A549 (cell line): ENCODE measurements around the gene TMUB2. TPM values are rescaled to one million over a fixed set of nuclear protein-coding genes. Genes with fewer than 3 reads are reported as not detected.

Experiments used
- ATAC-seq, 2 experiments: fragments of 200-7000 bp in 1 of 2; fragments of >200 bp in 1 of 2; cut with Nextera tagmentation in 1 of 2; cut with Tn5 transposase in 1 of 2; 3 replicates each; pipeline versions ENCODE4 v1.8.0 to v1.9.1; 2018 to 2020; ENCODE audit warnings: mild to moderate bottlenecking in 1 of 2, moderate library complexity in 1 of 2
- CTCF ChIA-PET: fragments of 300-600 bp; sonication (Branson Sonifier 250); formaldehyde crosslinking; extraction: SDS; loops from one replicate; lab custom pipeline; 2021; ENCODE audit warnings: antibody characterized with exemption, inconsistent platforms; lab: Yijun Ruan, JAX
- POLR2A ChIA-PET: fragments of 350-600 bp; formaldehyde crosslinking; extraction: SDS; loops from one replicate; lab custom pipeline; 2021; ENCODE audit warnings: antibody characterized with exemption, inconsistent platforms; lab: Yijun Ruan, JAX
- DNase-seq, 2 experiments: peaks; one replicate each; pipeline versions ENCODE4 v3.0.0 to v3.0.0-alpha.2; 2011 to 2016; ENCODE audit warnings: low read depth in 1 of 2, low spot score in 1 of 2
- FAIRE-seq: peaks from 2 replicates; lab custom pipeline; 2011; peaks lifted over from hg19 to GRCh38; lab: Jason Lieb, UNC
- H3K27ac ChIP-seq, 2 experiments: fragments of >200 bp; sonication (Bioruptor Twin); formaldehyde crosslinking; 3 replicates each; pipeline ENCODE4 v1.5.1; 2016 to 2017
- H3K4me1 ChIP-seq: fragments of >200 bp; sonication (Bioruptor Twin); formaldehyde crosslinking; 3 replicates; pipeline ENCODE4 v1.6.1; 2016
- H3K4me2 ChIP-seq: fragments of >200 bp; sonication (Bioruptor Twin); formaldehyde crosslinking; 3 replicates; pipeline ENCODE4 v1.6.1; 2016
- H3K4me3 ChIP-seq: fragments of >200 bp; sonication (Bioruptor Twin); formaldehyde crosslinking; 3 replicates; pipeline ENCODE4 v1.5.1; 2016
- H3K9me3 ChIP-seq: fragments of >200 bp; sonication (Bioruptor Twin); formaldehyde crosslinking; 3 replicates; pipeline ENCODE4 v1.6.1; 2016
- BHLHE40 ChIP-seq: IDR thresholded peaks from 2 replicates; pipeline ENCODE4 v1.6.1; 2012; ENCODE audit warnings: low read depth, low read length, inconsistent platforms
- CBX2 ChIP-seq: fragments of 200-600 bp; sonication (generic); IDR thresholded peaks from 2 replicates; pipeline ENCODE4 v1.6.1; 2016; ENCODE audit warnings: low read depth, mild to moderate bottlenecking, borderline replicate concordance
- CBX8 ChIP-seq: fragments of 200-600 bp; sonication (generic); IDR thresholded peaks from 2 replicates; pipeline ENCODE4 v1.6.1; 2016
- CEBPB ChIP-seq, 2 experiments: fragments of >200 bp in 1 of 2; sonication (Bioruptor Twin) in 1 of 2; formaldehyde crosslinking in 1 of 2; IDR thresholded peaks; 2 replicates each; pipeline ENCODE4 v1.6.1; 2012 to 2016
- CHD2 ChIP-seq: fragments of 150-350 bp; IDR thresholded peaks from 2 replicates; pipeline ENCODE4 v1.6.1; 2014; ENCODE audit warnings: low read length; ENCODE audit not compliant: partially characterized antibody
- CHD4 ChIP-seq: fragments of 200-600 bp; sonication (generic); IDR thresholded peaks from 2 replicates; pipeline ENCODE4 v1.6.1; 2016; ENCODE audit warnings: antibody characterized with exemption, mild to moderate bottlenecking, borderline replicate concordance
- E2F6 ChIP-seq: IDR thresholded peaks from 2 replicates; pipeline ENCODE4 v1.6.1; 2012; ENCODE audit warnings: low read depth, borderline replicate concordance
- EHF ChIP-seq: fragments of 250-450 bp; sonication (Bioruptor Pico); IDR thresholded peaks from 2 replicates; pipeline ENCODE4 v1.5.0; 2020; ENCODE audit warnings: mild to moderate bottlenecking
- EHMT2 ChIP-seq: fragments of 200-600 bp; sonication (generic); IDR thresholded peaks from 2 replicates; pipeline ENCODE4 v1.6.1; 2016; ENCODE audit warnings: antibody characterized with exemption, low read depth, mild to moderate bottlenecking, moderate library complexity
- EP300 ChIP-seq, 2 experiments: fragments of >200 bp; sonication (Bioruptor Twin); formaldehyde crosslinking; IDR thresholded peaks; 2 replicates in 1 of 2; 3 replicates in 1 of 2; pipeline ENCODE4 v1.6.1; 2016 to 2017
- FOSB ChIP-seq: fragments of 250-450 bp; sonication (Bioruptor Pico); IDR thresholded peaks from 2 replicates; pipeline ENCODE4 v1.5.0; 2020; ENCODE audit warnings: mild to moderate bottlenecking, moderate library complexity
- HOXA7 ChIP-seq: fragments of 250-450 bp; sonication (Bioruptor Pico); IDR thresholded peaks from 2 replicates; pipeline ENCODE4 v1.5.0; 2020; ENCODE audit warnings: mild to moderate bottlenecking, moderate library complexity
- HOXB13 ChIP-seq: fragments of 250-450 bp; sonication (Bioruptor Pico); IDR thresholded peaks from 2 replicates; pipeline ENCODE4 v1.5.0; 2020; ENCODE audit warnings: low read depth, mild to moderate bottlenecking, moderate library complexity
- HOXB5 ChIP-seq: fragments of 250-450 bp; sonication (Bioruptor Pico); IDR thresholded peaks from 2 replicates; pipeline ENCODE4 v1.5.0; 2020; ENCODE audit warnings: mild to moderate bottlenecking, moderate library complexity
- JUN ChIP-seq, 2 experiments: fragments of >200 bp; sonication (Bioruptor Twin); formaldehyde crosslinking; IDR thresholded peaks; 2 replicates in 1 of 2; 3 replicates in 1 of 2; pipeline ENCODE4 v1.6.1; 2016 to 2017
- JUNB ChIP-seq: fragments of >200 bp; sonication (Bioruptor Twin); formaldehyde crosslinking; IDR thresholded peaks from 2 replicates; pipeline ENCODE4 v1.6.1; 2016
- KDM5A ChIP-seq: fragments of 200-600 bp; sonication (generic); IDR thresholded peaks from 2 replicates; pipeline ENCODE4 v1.6.1; 2016; ENCODE audit warnings: antibody characterized with exemption, mild to moderate bottlenecking
- MAZ ChIP-seq: fragments of 150-350 bp; IDR thresholded peaks from 2 replicates; pipeline ENCODE4 v1.6.1; 2014; ENCODE audit warnings: antibody characterized with exemption, low read depth, low read length, borderline replicate concordance
- POLR2A ChIP-seq: IDR thresholded peaks from 2 replicates; pipeline ENCODE4 v1.6.1; 2012; ENCODE audit warnings: mild to moderate bottlenecking, low read length
- RAD21 ChIP-seq, 2 experiments: fragments of >200 bp in 1 of 2; sonication (Bioruptor Twin) in 1 of 2; formaldehyde crosslinking in 1 of 2; IDR thresholded peaks in 1 of 2; conservative IDR thresholded peaks in 1 of 2; 2 replicates in 1 of 2; 3 replicates in 1 of 2; pipeline ENCODE4 v1.6.1; 2012 to 2018; ENCODE audit warnings: inconsistent platforms in 1 of 2
- RARB ChIP-seq: fragments of 250-450 bp; sonication (Bioruptor Pico); IDR thresholded peaks from 2 replicates; pipeline ENCODE4 v1.8.0; 2021; ENCODE audit warnings: mild to moderate bottlenecking, moderate library complexity
- SREBF2 ChIP-seq: fragments of 450-650 bp; IDR thresholded peaks from 2 replicates; pipeline ENCODE4 v1.6.1; 2014; ENCODE audit warnings: mild to moderate bottlenecking, moderate library complexity
- TP53 ChIP-seq: fragments of 250-450 bp; sonication (Bioruptor Pico); IDR thresholded peaks from 2 replicates; pipeline ENCODE4 v1.5.0; 2021; ENCODE audit warnings: mild to moderate bottlenecking, moderate library complexity
- ZFP36 ChIP-seq: fragments of 450-650 bp; IDR thresholded peaks from 2 replicates; pipeline ENCODE4 v1.6.1; 2014; ENCODE audit warnings: borderline replicate concordance; ENCODE audit not compliant: partially characterized antibody
- ZNF302 ChIP-seq: fragments of 250-450 bp; sonication (Bioruptor Pico); IDR thresholded peaks from 2 replicates; pipeline ENCODE4 v1.9.0; 2021; ENCODE audit warnings: inconsistent platforms, mild to moderate bottlenecking, moderate library complexity
- ZSCAN20 ChIP-seq: fragments of 250-450 bp; sonication (Bioruptor Pico); IDR thresholded peaks from 2 replicates; pipeline ENCODE4 v1.8.0; 2022; ENCODE audit warnings: mild to moderate bottlenecking, moderate library complexity
- WGBS: methylation state at CpG from one replicate; pipeline ENCODE4 v1.1.6; 2017; ENCODE audit errors: missing lambda C conversion rate; 5-methylcytosine and 5-hydroxymethylcytosine counted together
- polyA plus RNA-seq, 4 experiments: library from polyadenylated mRNA; depleted of rRNA in 3 of 4; stranded (reverse); fragments of >200 nt; fragmentation: RNase III in 1 of 4; extraction: RNeasy Plus Mini Kit Qiagen cat#74134 plus additional on column Dnase treatment in 1 of 4; gene quantifications; 2 replicates in 3 of 4; 3 replicates in 1 of 4; pipeline ENCODE4 v1.2.3, GENCODE V29; 2011 to 2017
- TF ChIP-seq, protein P1 (sequence below): fragments of 250-450 bp; sonication (Bioruptor Pico); IDR thresholded peaks from 2 replicates; pipeline ENCODE4 v1.5.0; 2020; ENCODE audit warnings: low read depth, mild to moderate bottlenecking, moderate library complexity
- TF ChIP-seq, protein P2 (sequence below): fragments of >200 bp; sonication (Bioruptor Twin); formaldehyde crosslinking; IDR thresholded peaks from 2 replicates; pipeline ENCODE4 v1.6.1; 2016
- TF ChIP-seq, protein P3 (sequence below): fragments of >200 bp; sonication (Bioruptor Twin); formaldehyde crosslinking; IDR thresholded peaks from 3 replicates; pipeline ENCODE4 v1.5.1; 2016
- TF ChIP-seq, protein P4 (sequence below): IDR thresholded peaks from 2 replicates; pipeline ENCODE4 v1.6.1; 2012
- TF ChIP-seq, protein P5 (sequence below): fragments of 150-350 bp; IDR thresholded peaks from 2 replicates; pipeline ENCODE4 v1.6.1; 2014; ENCODE audit warnings: low read depth, mild to moderate bottlenecking, low read length

TMUB2 gene
- polyA plus RNA-seq, 2 of the 4 experiments (the other 2 are of a cell fraction) = 36.2 to 42.0 TPM

- Histone ChIP-seq H3K4me3 (no peak overlapping the region), H3K9me3 (no peaks in the 10 kb centered on the region), H3K4me1 (peaks cover 33% of the 10 kb centered on the region), H3K27ac (peak overlapping the region in 1 of 2 experiments; percentile 18; a peak in 1 of 6 replicates), H3K4me2 (peak overlapping the region; percentile 21; the same call in 2 of the 3 replicates)
- CTCF ChIA-PET = interaction anchor here (0.6 to 5.2 kb wide), 18 partner anchors 8 to 147 kb away, joined by 3 to 68 read pairs (median 4); partner anchors contain the start of genes GRN and UBTF
- FAIRE-seq (no peak), DNase-seq (peak; percentile 64 to 76), ATAC-seq (no peak)
- TF ChIP-seq, protein P1, sequence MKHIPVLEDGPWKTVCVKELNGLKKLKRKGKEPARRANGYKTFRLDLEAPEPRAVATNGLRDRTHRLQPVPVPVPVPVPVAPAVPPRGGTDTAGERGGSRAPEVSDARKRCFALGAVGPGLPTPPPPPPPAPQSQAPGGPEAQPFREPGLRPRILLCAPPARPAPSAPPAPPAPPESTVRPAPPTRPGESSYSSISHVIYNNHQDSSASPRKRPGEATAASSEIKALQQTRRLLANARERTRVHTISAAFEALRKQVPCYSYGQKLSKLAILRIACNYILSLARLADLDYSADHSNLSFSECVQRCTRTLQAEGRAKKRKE = no peak
- no peak for TF ChIP-seq ZFP36
- TF ChIP-seq EHF (CRISPR knock-in tag) = no peak
- no peak; the same call in 1 of the 2 replicates for TF ChIP-seq TP53 (CRISPR knock-in tag)
- TF ChIP-seq POLR2A = no peak
- TF ChIP-seq EP300 (IDR thresholded peaks at IDR 0.05) = no peak
- TF ChIP-seq CBX8 = no peak
- no peak for TF ChIP-seq CHD2
- TF ChIP-seq HOXB13 = no peak
- TF ChIP-seq BHLHE40 = no peak
- TF ChIP-seq EHMT2 = no peak
- TF ChIP-seq SREBF2 = no peak
- no peak for TF ChIP-seq CHD4
- 0 out of 5 replicates have a peak, but pooled peaks of 1 of the 2 experiments have one; percentile 1 for TF ChIP-seq JUN (IDR thresholded peaks at IDR 0.05)
- TF ChIP-seq MAZ = no peak
- no peak for TF ChIP-seq ZSCAN20 (CRISPR knock-in tag)
- TF ChIP-seq, protein P2, sequence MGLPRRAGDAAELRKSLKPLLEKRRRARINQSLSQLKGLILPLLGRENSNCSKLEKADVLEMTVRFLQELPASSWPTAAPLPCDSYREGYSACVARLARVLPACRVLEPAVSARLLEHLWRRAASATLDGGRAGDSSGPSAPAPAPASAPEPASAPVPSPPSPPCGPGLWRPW = no peak
- TF ChIP-seq E2F6 = no peak
- no peak for TF ChIP-seq HOXB5
- TF ChIP-seq, protein P3, sequence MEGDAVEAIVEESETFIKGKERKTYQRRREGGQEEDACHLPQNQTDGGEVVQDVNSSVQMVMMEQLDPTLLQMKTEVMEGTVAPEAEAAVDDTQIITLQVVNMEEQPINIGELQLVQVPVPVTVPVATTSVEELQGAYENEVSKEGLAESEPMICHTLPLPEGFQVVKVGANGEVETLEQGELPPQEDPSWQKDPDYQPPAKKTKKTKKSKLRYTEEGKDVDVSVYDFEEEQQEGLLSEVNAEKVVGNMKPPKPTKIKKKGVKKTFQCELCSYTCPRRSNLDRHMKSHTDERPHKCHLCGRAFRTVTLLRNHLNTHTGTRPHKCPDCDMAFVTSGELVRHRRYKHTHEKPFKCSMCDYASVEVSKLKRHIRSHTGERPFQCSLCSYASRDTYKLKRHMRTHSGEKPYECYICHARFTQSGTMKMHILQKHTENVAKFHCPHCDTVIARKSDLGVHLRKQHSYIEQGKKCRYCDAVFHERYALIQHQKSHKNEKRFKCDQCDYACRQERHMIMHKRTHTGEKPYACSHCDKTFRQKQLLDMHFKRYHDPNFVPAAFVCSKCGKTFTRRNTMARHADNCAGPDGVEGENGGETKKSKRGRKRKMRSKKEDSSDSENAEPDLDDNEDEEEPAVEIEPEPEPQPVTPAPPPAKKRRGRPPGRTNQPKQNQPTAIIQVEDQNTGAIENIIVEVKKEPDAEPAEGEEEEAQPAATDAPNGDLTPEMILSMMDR = peak; percentile 61
- TF ChIP-seq JUNB = no peak
- TF ChIP-seq CBX2 = no peak
- TF ChIP-seq CEBPB (IDR thresholded peaks at IDR 0.05) = peak; percentile 3 to 88; a peak in 2 of 4 replicates
- TF ChIP-seq, protein P4, sequence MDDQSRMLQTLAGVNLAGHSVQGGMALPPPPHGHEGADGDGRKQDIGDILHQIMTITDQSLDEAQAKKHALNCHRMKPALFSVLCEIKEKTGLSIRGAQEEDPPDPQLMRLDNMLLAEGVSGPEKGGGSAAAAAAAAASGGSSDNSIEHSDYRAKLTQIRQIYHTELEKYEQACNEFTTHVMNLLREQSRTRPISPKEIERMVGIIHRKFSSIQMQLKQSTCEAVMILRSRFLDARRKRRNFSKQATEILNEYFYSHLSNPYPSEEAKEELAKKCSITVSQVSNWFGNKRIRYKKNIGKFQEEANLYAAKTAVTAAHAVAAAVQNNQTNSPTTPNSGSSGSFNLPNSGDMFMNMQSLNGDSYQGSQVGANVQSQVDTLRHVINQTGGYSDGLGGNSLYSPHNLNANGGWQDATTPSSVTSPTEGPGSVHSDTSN = no peak
- TF ChIP-seq, protein P5, sequence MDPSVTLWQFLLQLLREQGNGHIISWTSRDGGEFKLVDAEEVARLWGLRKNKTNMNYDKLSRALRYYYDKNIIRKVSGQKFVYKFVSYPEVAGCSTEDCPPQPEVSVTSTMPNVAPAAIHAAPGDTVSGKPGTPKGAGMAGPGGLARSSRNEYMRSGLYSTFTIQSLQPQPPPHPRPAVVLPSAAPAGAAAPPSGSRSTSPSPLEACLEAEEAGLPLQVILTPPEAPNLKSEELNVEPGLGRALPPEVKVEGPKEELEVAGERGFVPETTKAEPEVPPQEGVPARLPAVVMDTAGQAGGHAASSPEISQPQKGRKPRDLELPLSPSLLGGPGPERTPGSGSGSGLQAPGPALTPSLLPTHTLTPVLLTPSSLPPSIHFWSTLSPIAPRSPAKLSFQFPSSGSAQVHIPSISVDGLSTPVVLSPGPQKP = no peak
- no peak for TF ChIP-seq FOSB
- no peak for TF ChIP-seq KDM5A
- no peak for TF ChIP-seq ZNF302 (CRISPR knock-in tag)
- no peak for TF ChIP-seq RARB (CRISPR knock-in tag)
- TF ChIP-seq RAD21 (conservative IDR thresholded peaks at IDR 0.05 in 1 of 2, IDR thresholded peaks at IDR 0.05 in 1 of 2) = peak; percentile 27 to 50; a peak in 3 of 5 replicates
- no peak for TF ChIP-seq HOXA7 (CRISPR knock-in tag)
- POLR2A ChIA-PET = interaction anchor here (1.5 kb wide), 1 partner anchor 17 kb away, joined by 6 read pairs; the partner anchor contains the start of gene TMUB2
- WGBS = 57% methylated on average over 9 of the region's 9 CpGs
Measured at GRCh38 chr17:44203731-44204440, 17.1 kb downstream of the TMUB2 start.
